HS-27A (cell line): ENCODE data around the gene PRUNE2.
"Not testable (repeated sequence)": the region's sequence is repeated elsewhere in the genome, so short reads cannot be mapped to it uniquely, and the experiment has no call there.

Experiments
- DNase-seq: peaks from one replicate; pipeline ENCODE4 v3.0.0-alpha.2; 2012; ENCODE audit warnings: low read depth, missing footprints

Gene PRUNE2

GRCh38 chr9:76799473-76799872 is 106.4 kb downstream of the PRUNE2 start:
- DNase-seq: no peak

DNA sequence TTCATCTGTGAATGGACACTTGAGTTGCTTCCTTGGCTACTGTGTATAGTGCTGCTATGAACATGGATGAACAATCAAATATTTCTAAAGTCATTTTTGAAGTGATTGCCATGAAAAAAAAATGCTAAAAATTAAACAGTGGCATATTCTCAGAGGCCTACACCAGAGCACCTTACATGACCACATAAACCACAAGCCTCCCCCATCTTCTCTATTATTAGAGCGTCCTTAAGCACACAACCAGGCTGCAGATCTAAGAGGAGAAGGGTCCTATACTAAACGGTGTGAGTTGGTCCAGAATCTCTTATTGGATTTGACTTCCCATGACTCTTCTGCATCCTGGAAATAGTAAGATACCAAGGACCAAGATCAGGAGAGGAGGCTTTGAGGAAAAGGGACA is 107.4 kb downstream of the PRUNE2 start:
- no peak for DNase-seq

DNA sequence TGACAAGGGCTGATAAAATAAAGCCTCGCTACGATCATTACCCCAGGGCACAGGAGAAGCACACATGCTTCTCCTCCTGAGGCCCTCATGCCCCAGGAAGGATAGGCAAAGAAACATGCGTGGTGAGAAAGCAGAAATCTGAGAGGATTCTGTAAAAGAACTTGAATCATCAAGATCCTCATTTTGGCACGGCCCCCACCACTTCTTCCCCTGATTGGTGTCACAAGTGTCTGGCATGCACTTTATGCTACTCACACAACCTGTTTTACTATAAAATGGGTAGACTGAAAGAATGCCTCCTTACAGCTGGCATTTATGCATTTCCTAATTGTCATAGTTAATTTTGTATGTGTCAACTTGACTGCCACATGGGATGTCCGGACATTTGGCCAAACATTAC is 109.6 kb downstream of the PRUNE2 start:
- no peak for DNase-seq

DNA sequence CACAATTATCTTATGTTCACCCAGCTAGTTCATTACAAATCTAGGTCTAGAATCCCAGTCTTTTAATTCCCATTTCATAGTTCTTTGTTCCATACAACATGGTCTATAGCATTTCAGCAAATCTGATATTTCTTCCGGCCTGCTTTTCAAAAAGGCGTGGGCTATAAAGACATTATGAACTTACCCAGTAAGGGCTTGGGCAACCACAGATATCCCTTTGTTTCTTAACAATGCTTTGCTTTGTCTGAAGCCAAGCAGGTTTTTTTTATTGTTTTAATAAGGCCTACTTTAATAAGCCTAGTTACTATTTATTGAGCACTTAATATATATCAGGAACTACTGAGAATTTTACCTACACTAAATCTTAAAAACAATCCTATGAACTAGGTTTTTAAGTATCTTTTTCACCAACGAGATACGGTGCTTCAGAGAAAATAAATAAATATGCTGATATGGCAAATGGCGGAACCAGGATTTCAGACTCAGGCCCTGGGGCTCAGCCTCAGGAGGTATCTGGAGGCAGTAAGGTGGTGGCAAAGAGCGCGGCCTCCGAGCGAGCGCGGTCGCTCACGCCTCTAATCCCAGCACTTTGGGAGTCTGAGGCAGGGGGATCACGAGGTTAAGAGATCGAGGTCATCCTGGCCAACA is 112.0 kb downstream of the PRUNE2 start:
- no peak for DNase-seq

- DNase-seq: no peak
These were observed 116.1 kb downstream of the PRUNE2 start for GRCh38 chr9:76789840-76790239.

DNA sequence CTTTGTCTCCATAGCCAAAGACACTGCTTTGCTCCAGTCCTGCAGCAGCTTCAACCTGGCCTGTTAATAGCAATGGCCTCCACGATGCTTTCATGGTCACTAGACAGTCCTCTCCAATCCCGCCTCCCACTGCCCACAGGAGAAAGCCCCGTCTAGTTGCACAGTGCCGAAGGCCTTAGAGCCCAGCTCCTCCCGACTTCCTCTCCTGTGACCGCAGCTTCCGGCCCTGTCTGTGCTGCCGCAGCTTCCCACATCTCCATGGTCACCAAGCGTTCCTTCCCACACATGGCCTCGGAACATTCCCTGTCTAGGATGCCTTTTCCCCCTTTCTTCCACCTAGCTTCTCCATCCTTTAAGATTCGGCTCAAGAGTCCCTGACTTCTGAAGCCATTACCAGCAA is 118.2 kb downstream of the PRUNE2 start:
- DNase-seq: no peak

- DNase-seq: no peak
These were observed 120.4 kb downstream of the PRUNE2 start for GRCh38 chr9:76785501-76785900.

DNA sequence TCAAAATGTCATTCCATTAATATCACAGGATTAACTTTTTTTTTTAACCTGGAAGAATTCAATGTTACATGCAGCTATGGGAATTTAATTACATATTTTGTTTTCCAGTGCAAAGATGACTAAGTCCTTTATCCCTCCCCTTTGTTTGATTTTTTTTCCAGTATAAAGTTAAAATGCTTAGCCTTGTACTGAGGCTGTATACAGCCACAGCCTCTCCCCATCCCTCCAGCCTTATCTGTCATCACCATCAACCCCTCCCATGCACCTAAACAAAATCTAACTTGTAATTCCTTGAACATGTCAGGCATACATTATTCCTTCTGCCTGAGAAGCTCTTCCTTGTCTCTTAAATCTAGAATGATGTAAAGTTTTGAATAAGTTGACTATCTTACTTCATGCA is 121.0 kb downstream of the PRUNE2 start:
- DNase-seq: no peak

DNA sequence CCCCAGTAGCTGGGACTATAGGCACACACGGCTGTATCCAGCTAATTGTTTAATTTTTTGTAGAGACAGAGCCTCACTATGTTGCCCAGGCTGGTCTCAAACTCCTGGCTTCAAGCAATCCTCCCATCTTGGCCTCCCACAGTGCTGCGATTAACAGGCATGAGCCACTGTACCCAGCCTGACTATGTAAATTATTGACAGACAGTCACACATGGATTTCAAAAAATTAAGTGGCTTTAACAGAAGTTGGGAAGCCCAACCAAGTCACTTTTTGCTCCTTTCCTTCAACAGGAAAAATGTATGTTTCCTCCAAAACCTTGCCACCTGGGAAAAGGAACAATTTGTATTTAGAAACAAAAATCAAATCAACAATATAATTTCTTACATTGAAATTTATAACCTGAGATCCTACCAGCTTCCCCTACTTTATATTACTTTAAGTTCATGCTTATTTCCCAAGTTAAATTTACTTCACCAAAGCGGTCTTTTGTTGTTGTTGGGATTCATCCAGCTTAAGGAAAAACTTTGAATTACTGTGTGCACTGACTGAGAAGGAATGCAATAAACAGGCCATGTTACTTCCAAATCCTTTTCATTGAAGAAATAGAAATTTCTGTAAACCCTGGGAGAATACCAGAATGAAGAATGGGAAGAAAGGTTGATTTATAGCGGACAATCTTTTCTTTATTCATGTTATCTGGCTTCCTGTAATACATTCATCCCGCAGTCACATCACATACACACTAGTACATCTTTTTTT is 133.0 kb downstream of the PRUNE2 start:
- no peak for DNase-seq

- no peak for DNase-seq
These were observed 139.8 kb downstream of the PRUNE2 start for GRCh38 chr9:76766126-76766525.

DNA sequence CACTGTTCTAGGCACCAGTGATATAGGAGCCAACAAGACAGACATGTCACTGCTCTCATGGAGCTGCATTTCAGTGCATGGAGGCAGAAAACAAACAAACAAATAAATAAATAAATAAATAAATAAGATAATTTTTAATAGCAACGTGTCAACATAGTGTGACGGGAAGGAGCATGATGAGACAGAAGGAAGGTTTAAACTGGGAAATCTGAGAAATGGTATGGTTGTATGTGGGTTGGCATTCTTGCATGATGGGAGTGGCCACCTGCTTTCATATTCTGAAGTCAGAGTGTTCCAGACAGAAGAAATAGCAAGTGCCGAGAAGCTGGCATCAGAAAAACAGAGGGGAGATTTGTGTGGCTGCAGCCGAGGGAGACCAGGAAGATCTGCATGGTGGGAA is 141.8 kb downstream of the PRUNE2 start, which contains the start of gene PCA3:
Gene PCA3 (plus strand): TSS at position 301 of the 400 bp plus-strand sequence.
- DNase-seq: no peak

- no peak for DNase-seq
These were observed 144.5 kb downstream of the PRUNE2 start for GRCh38 chr9:76761448-76761847.

DNA sequence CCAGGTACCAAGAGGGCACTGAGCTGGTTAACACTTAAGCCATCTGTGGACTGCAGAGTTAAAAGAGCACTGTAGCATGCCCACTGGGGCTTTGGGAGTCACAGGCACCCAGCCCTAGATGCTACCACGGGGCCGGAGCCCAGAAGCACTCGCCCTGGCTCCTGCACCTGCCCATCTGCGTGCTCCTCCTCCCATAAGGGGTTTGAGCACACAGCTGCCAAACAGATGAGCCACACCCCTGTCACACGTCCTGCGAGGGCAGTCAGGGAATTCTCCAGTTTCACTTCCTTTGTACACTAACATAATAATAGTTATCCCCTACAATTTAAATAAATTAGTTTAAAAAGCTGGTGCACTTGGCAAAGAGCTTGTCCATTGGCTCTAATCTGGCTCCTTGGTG is 146.2 kb downstream of the PRUNE2 start:
- DNase-seq: no peak

- no peak for DNase-seq
These were observed 147.4 kb downstream of the PRUNE2 start for GRCh38 chr9:76758476-76758875.

DNA sequence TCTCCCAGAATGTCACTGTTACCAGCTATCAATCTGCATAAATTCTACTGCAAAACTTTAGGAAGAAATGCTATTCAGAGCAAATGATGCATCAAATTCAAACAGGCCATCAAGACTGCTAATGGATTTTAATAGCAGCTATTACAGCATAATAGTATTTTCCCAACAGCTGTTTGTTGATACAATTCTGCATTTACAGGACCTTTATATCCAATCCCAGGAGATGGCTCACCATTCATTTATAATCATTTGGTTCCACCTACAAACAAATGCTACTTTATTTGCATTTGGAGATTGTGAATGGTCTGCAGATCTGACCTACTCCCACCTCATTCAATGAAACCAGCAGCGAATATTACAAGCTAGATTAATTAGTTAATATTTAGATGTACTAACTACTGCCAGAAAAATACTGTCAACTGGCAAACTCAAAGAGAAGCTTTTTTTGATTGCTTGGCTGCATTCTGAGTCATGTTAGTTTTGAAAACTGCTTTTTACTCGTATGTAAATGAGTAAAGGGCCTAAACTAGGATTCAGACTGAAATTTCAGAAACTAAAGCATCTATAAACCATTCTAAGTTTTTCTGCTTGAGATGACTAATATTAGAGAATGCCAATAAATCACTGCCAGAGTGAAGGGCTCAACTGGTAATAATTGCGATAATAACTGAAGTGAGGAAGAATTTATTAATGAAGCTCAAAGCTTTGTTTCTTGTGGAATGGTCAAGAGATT is 148.8 kb downstream of the PRUNE2 start:
- DNase-seq: no peak

GRCh38 chr9:76756268-76756640 is 149.7 kb downstream of the PRUNE2 start:
- no peak for DNase-seq

DNA sequence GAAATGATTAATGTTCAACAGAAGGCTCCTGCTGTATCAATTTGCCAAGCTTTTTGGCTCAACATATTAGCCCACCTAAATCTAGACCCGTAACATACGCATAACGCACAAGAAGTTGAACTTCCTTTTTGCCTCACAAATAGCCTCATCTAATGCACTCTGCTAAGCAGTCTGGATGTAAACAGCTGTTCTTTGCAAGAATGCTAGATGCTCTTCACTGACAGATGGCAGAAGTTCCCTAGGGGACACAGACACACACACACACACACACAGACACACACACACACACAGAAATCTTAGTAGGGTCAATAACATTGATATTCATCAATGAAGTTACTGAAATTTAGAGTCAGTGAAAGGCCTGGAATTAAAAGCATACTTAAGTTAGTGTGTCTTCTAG is 154.9 kb downstream of the PRUNE2 start:
- no peak for DNase-seq

- DNase-seq: no peak
These were observed 161.6 kb downstream of the PRUNE2 start for GRCh38 chr9:76744336-76744735.

DNA sequence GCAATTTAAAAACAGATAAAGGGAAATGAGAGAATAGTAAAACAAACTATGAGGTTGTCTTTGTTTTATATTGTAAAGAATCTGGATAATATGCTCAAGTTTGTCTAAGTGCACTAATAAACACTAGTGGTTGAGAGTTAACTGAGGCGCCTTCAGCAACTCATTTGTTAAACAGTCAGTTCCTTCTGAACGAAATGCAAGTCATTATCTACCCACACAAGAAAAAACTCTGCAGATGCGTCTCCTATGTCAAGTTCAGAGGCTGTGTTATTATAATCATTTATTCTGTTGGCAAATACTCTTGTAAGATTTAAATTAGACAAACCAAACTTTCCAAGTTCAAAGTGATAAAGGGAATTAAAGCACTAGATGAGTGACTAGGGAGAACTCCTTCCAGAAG is 162.0 kb downstream of the PRUNE2 start:
- no peak for DNase-seq

GRCh38 chr9:76742890-76743289 is 163.0 kb downstream of the PRUNE2 start:
- DNase-seq: not testable (repeated sequence)

GRCh38 chr9:76741524-76741923 is 164.4 kb downstream of the PRUNE2 start:
- DNase-seq: no peak

GRCh38 chr9:76738402-76738801 is 167.5 kb downstream of the PRUNE2 start:
- no peak for DNase-seq
